DND-41 (cell line): Measurements from ENCODE around the gene ROS1.

ENCODE experiments used
- ATAC-seq: fragments of 200-7000 bp; cut with Tn5 transposase; 3 replicates; pipeline ENCODE4 v1.9.1; 2021; ENCODE audit warnings: low read depth; ENCODE audit not compliant: insufficient read depth
- DNase-seq: peaks from one replicate; pipeline ENCODE4 v3.0.0-alpha.2; 2020
- H2AFZ ChIP-seq: 2 replicates; pipeline ENCODE4 v1.6.0; 2012; ENCODE audit warnings: low read depth, low read length
- H3K27ac ChIP-seq: 2 replicates; pipeline ENCODE4 v1.5.1; 2012; ENCODE audit warnings: low read length, inconsistent platforms
- H3K27me3 ChIP-seq: fragments of 200-600 bp; sonication (generic); 2 replicates; pipeline ENCODE4 v1.6.0; 2012; ENCODE audit warnings: low read length, mild to moderate bottlenecking, inconsistent platforms; ENCODE audit not compliant: insufficient read depth, poor library complexity
- H3K36me3 ChIP-seq: 2 replicates; pipeline ENCODE4 v1.5.1; 2012; ENCODE audit warnings: low read length, inconsistent platforms; ENCODE audit not compliant: insufficient read depth
- H3K4me1 ChIP-seq: 2 replicates; pipeline ENCODE4 v1.5.1; 2012; ENCODE audit warnings: mild to moderate bottlenecking, low read length; ENCODE audit not compliant: insufficient read depth
- H3K4me2 ChIP-seq: 2 replicates; pipeline ENCODE4 v1.6.0; 2012; ENCODE audit warnings: mild to moderate bottlenecking, moderate library complexity, low read length, inconsistent platforms; ENCODE audit not compliant: insufficient read depth
- H3K4me3 ChIP-seq, 2 experiments: fragments of 200-600 bp in 1 of 2; shearing (Covaris generic) in 1 of 2; 2 replicates each; pipeline ENCODE4 v1.5.1; 2012 to 2016; ENCODE audit warnings: inconsistent platforms in 2 of 2, low read length in 2 of 2, mild to moderate bottlenecking in 2 of 2, low read depth in 1 of 2, moderate library complexity in 1 of 2
- H3K79me2 ChIP-seq: 2 replicates; pipeline ENCODE4 v1.6.0; 2012; ENCODE audit warnings: low read length, inconsistent platforms; ENCODE audit not compliant: insufficient read depth
- H3K9ac ChIP-seq: 2 replicates; pipeline ENCODE4 v1.6.0; 2012; ENCODE audit warnings: low read depth, mild to moderate bottlenecking, inconsistent platforms, low read length, moderate library complexity
- H3K9me3 ChIP-seq: 2 replicates; pipeline ENCODE4 v1.5.1; 2012; ENCODE audit warnings: low read length, moderate library complexity, mild to moderate bottlenecking, inconsistent platforms; ENCODE audit not compliant: insufficient read depth, severe bottlenecking
- H4K20me1 ChIP-seq: 2 replicates; pipeline ENCODE4 v1.6.0; 2012; ENCODE audit warnings: low read length; ENCODE audit not compliant: insufficient read depth
- CTCF ChIP-seq: IDR thresholded peaks from 2 replicates; pipeline ENCODE4 v1.5.1; 2012; ENCODE audit warnings: borderline replicate concordance, low read length, moderate library complexity, mild to moderate bottlenecking; ENCODE audit not compliant: poor library complexity, severe bottlenecking; ENCODE audit errors: extremely low read depth
- EZH2 ChIP-seq: IDR thresholded peaks from 3 replicates; pipeline ENCODE4 v1.6.1; 2012; ENCODE audit warnings: borderline replicate concordance, low read depth, mild to moderate bottlenecking, moderate library complexity, low read length, inconsistent platforms; ENCODE audit not compliant: severe bottlenecking

The ROS1 gene

DNA sequence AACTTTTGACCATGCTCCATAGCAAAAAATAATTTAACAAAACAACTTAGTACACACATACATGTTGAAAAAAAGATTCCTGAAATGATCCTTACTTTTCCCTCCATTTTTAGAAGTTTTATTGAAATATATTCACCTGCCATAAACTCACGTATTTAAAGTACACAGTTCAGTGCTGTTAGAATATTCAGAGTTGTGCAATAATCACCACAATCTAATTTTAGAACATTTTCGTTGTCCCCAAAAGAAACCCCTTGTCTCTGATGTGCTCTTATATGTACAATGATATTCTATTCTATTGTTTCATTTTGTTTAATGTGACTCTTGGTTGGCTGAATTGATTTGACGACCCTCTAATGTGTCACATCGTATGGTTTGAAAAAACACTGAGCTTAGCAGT lies 15.9 kb downstream of the ROS1 start:
- H3K9me3 ChIP-seq = no peaks in the 10 kb centered on the region
- no peak overlapping the region for H3K4me3 ChIP-seq
- no peaks in the 10 kb centered on the region for H3K79me2 ChIP-seq
- H3K9ac ChIP-seq = no peak overlapping the region
- TF ChIP-seq CTCF (no peak), EZH2 (no peak)
- H2AFZ ChIP-seq = no peak overlapping the region
- H3K27me3 ChIP-seq = peaks cover 6% of the 10 kb centered on the region
- no peaks in the 10 kb centered on the region for H3K36me3 ChIP-seq
- no peaks in the 10 kb centered on the region for H4K20me1 ChIP-seq
- DNase-seq (no peak), ATAC-seq (no peak)
- no peak overlapping the region for H3K4me2 ChIP-seq
- H3K4me1 ChIP-seq = no peaks in the 10 kb centered on the region
- no peak overlapping the region for H3K27ac ChIP-seq

DNA sequence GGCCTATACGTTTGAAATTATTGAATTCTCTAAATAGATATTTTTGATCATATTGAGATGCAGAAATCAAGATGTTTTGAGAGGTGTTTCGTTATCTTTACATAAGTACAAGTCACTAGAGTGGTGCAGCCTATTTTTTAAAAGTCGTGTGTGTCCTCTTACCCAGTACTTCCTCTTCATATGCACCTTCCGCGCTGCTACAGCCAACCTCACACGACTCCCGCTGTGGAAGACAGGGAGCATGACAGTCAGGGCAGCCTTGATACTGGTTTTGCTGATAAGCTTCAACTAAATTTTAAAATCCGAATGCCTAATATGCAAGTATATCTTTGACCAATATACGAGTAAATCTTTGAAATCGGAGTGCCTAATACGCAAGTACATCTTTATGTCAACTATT lies 16.3 kb downstream of the ROS1 start:
- Histone ChIP-seq H2AFZ (no peak overlapping the region), H3K27me3 (peaks cover 6% of the 10 kb centered on the region), H3K27ac (no peak overlapping the region), H3K4me2 (no peak overlapping the region), H3K79me2 (no peaks in the 10 kb centered on the region), H3K9ac (no peak overlapping the region), H3K36me3 (no peaks in the 10 kb centered on the region), H3K4me1 (no peaks in the 10 kb centered on the region), H4K20me1 (no peaks in the 10 kb centered on the region), H3K9me3 (no peaks in the 10 kb centered on the region), H3K4me3 (no peak overlapping the region)
- ATAC-seq = no peak
- no peak for DNase-seq
- TF ChIP-seq EZH2 = no peak
- TF ChIP-seq CTCF = no peak

- no peak overlapping the region for H2AFZ ChIP-seq
- H3K27me3 ChIP-seq = no peaks in the 10 kb centered on the region
- DNase-seq (no peak), ATAC-seq (no peak)
- H3K4me1 ChIP-seq = no peaks in the 10 kb centered on the region
- H4K20me1 ChIP-seq = no peaks in the 10 kb centered on the region
- TF ChIP-seq CTCF = peak; percentile 18
- no peak for TF ChIP-seq EZH2
- no peaks in the 10 kb centered on the region for H3K79me2 ChIP-seq
- no peak overlapping the region for H3K4me2 ChIP-seq
- H3K9me3 ChIP-seq = no peaks in the 10 kb centered on the region
- no peak overlapping the region for H3K9ac ChIP-seq
- H3K27ac ChIP-seq = no peak overlapping the region
- no peaks in the 10 kb centered on the region for H3K36me3 ChIP-seq
- H3K4me3 ChIP-seq = no peak overlapping the region
Measured at GRCh38 chr6:117404548-117404947, 21.2 kb downstream of the ROS1 start.

- H3K36me3 ChIP-seq = no peaks in the 10 kb centered on the region
- H3K9ac ChIP-seq = no peak overlapping the region
- H3K27me3 ChIP-seq = no peaks in the 10 kb centered on the region
- no peak overlapping the region for H3K27ac ChIP-seq
- no peak overlapping the region for H2AFZ ChIP-seq
- no peak for ATAC-seq
- no peak for TF ChIP-seq EZH2
- no peak for TF ChIP-seq CTCF
- H4K20me1 ChIP-seq = no peaks in the 10 kb centered on the region
- no peak for DNase-seq
- H3K4me1 ChIP-seq = no peaks in the 10 kb centered on the region
- H3K4me3 ChIP-seq = no peak overlapping the region
- H3K79me2 ChIP-seq = no peaks in the 10 kb centered on the region
- H3K9me3 ChIP-seq = no peaks in the 10 kb centered on the region
- no peak overlapping the region for H3K4me2 ChIP-seq
Measured at GRCh38 chr6:117401799-117402198, 23.9 kb downstream of the ROS1 start.
